K562 (cell line): Measurements from ENCODE around the gene CGGBP1. TPM values are rescaled to one million over a fixed set of nuclear protein-coding genes. Genes with fewer than 3 reads are reported as not detected.

ENCODE experiments used
- ARID4B ChIP-seq: sonication (generic); formaldehyde crosslinking; IDR thresholded peaks from 2 replicates; pipeline ENCODE4 v1.8.0; 2022; ENCODE audit warnings: mild to moderate bottlenecking, missing genetic modification reagents
- ATF7 ChIP-seq: fragments of 450-650 bp; IDR thresholded peaks from 2 replicates; pipeline ENCODE4 v1.7.1; 2014; ENCODE audit warnings: mild to moderate bottlenecking, moderate library complexity
- BHLHE40 ChIP-seq: IDR thresholded peaks from 2 replicates; pipeline ENCODE4 v1.6.1; 2011; ENCODE audit warnings: low read length, improper control_type of control experiment
- CBX3 ChIP-seq, 2 experiments: IDR thresholded peaks; 1 replicate in 1 of 2; 2 replicates in 1 of 2; pipeline ENCODE4 v1.6.1; 2012; ENCODE audit warnings: inconsistent platforms in 2 of 2, low read length in 2 of 2, borderline replicate concordance in 1 of 2, control low read depth in 1 of 2
- ETS1 ChIP-seq: conservative IDR thresholded peaks from 2 replicates; pipeline ENCODE4 v1.6.1; 2011; ENCODE audit warnings: low read depth, mild to moderate bottlenecking, low read length; ENCODE audit not compliant: control insufficient read depth
- FUS ChIP-seq: fragments of 200-400 bp; formaldehyde crosslinking; optimal IDR thresholded peaks from 2 replicates; pipeline ENCODE3; 2017; ENCODE audit warnings: low read depth, low read length
- GABPB1 ChIP-seq: sonication (generic); formaldehyde crosslinking; IDR thresholded peaks from 2 replicates; pipeline ENCODE4 v1.8.0; 2022; ENCODE audit warnings: mild to moderate bottlenecking, missing genetic modification reagents
- GATAD2B ChIP-seq: fragments of 450-650 bp; IDR thresholded peaks from 2 replicates; pipeline ENCODE4 v1.6.1; 2017; ENCODE audit warnings: mild to moderate bottlenecking, borderline replicate concordance
- HCFC1 ChIP-seq: IDR thresholded peaks from 2 replicates; pipeline ENCODE4 v1.6.1; 2012; ENCODE audit warnings: low read depth, low read length, improper control_type of control experiment
- KLF1 ChIP-seq: fragments of 450-650 bp; IDR thresholded peaks from 2 replicates; pipeline ENCODE4 v1.6.1; 2016; ENCODE audit warnings: missing genetic modification characterization, missing compliant biosample characterization
- MECOM ChIP-seq: fragments of 250-450 bp; sonication (Bioruptor Pico); IDR thresholded peaks from 2 replicates; pipeline ENCODE4 v1.8.0; 2022; ENCODE audit warnings: inconsistent platforms
- MYC ChIP-seq, 2 experiments: fragments of 250-450 bp in 1 of 2; sonication (Bioruptor Pico) in 1 of 2; IDR thresholded peaks; 2 replicates each; pipeline versions ENCODE4 v1.5.1 to v1.6.1; 2012 to 2021; ENCODE audit warnings: low read depth in 2 of 2, borderline replicate concordance in 1 of 2, improper control_type of control experiment in 1 of 2, low read length in 1 of 2, mild to moderate bottlenecking in 1 of 2, moderate library complexity in 1 of 2
- NR2F6 ChIP-seq: fragments of 450-650 bp; formaldehyde crosslinking; IDR thresholded peaks from 2 replicates; pipeline ENCODE4 v1.4.0; 2020; ENCODE audit warnings: mild to moderate bottlenecking
- PBX2 ChIP-seq, 2 experiments: IDR thresholded peaks in 1 of 2; conservative IDR thresholded peaks in 1 of 2; 2 replicates each; pipeline ENCODE4 v1.6.1; 2016; ENCODE audit warnings: low read depth in 2 of 2, mild to moderate bottlenecking in 1 of 2, missing compliant biosample characterization in 1 of 2, missing genetic modification characterization in 1 of 2, moderate library complexity in 1 of 2
- PCBP2 ChIP-seq: fragments of 200-400 bp; formaldehyde crosslinking; IDR thresholded peaks from 2 replicates; pipeline ENCODE4 v1.6.1; 2018; ENCODE audit warnings: low read length, low read depth, mild to moderate bottlenecking, moderate library complexity; ENCODE audit not compliant: poor library complexity, severe bottlenecking
- SRF ChIP-seq, 2 experiments: fragments of 250-450, 450-650 bp in 1 of 2; sonication (Bioruptor Pico) in 1 of 2; sonication (generic) in 1 of 2; formaldehyde crosslinking; IDR thresholded peaks; 2 replicates each; pipeline versions ENCODE4 v1.5.0 to v1.5.1; 2020 to 2022; ENCODE audit warnings: mild to moderate bottlenecking in 1 of 2, missing genetic modification reagents in 1 of 2
- STAT5A ChIP-seq: IDR thresholded peaks from 2 replicates; pipeline ENCODE4 v1.6.1; 2012; ENCODE audit warnings: low read length, inconsistent platforms, borderline replicate concordance
- TAF7 ChIP-seq: fragments of 450-650 bp; IDR thresholded peaks from 2 replicates; pipeline ENCODE4 v1.6.1; 2016; ENCODE audit warnings: missing genetic modification characterization, missing compliant biosample characterization
- ZNF444 ChIP-seq: fragments of 250-450 bp; sonication (Bioruptor Pico); IDR thresholded peaks from 2 replicates; pipeline ENCODE4 v1.4.0; 2020; ENCODE audit warnings: mild to moderate bottlenecking, moderate library complexity
- polyA plus RNA-seq, 8 experiments: library from polyadenylated mRNA; depleted of rRNA in 4 of 8; stranded (reverse) in 5 of 8; unstranded in 3 of 8; fragments of >200 nt; fragmentation: Nextera tagmentation in 2 of 8; fragmentation: Illumina TruSeq in 1 of 8; extraction: Ambion mirVana in 2 of 8; extraction: Trizol in 1 of 8; gene quantifications; 2 replicates each; pipeline versions ENCODE4 v1.2.1 to v1.2.3, GENCODE V29; 2011 to 2014; ENCODE audit warnings: inconsistent platforms in 1 of 8, missing spikeins in 1 of 8
- total RNA-seq, 7 experiments: library from RNA; depleted of rRNA in 6 of 7; stranded (reverse); fragments of >200 nt in 6 of 7; fragmentation: Illumina TruSeq in 2 of 7; extraction: Trizol in 2 of 7; gene quantifications; 2 replicates each; pipeline versions ENCODE4 v1.2.1 to v1.2.3, GENCODE V29; 2011 to 2021; ENCODE audit warnings: low replicate concordance in 1 of 7

Gene CGGBP1
- total and polyA plus RNA-seq, 9 of the 15 experiments (the other 6 are each of a cell fraction or from before 2014, with no cell fraction given), result 14.4 to 47.8 (median 37.8) TPM

GRCh38 chr3:88058581-88059379, at the start of gene CGGBP1, which contains the start of gene ZNF654 (continued):
- TF ChIP-seq MYC (IDR thresholded peaks at IDR 0.05; ENCODE audit: low read depth, low read length), result no peak; the same call in 1 of the 2 replicates
- no peak for TF ChIP-seq MYC (CRISPR knock-in tag; IDR thresholded peaks at IDR 0.05; ENCODE audit: borderline replicate concordance, low read depth)
- TF ChIP-seq FUS, result no peak
- no peak for TF ChIP-seq PCBP2
- TF ChIP-seq STAT5A, result no peak
- no peak for TF ChIP-seq NR2F6 (CRISPR knock-in tag)
- TF ChIP-seq PBX2 (CRISPR knock-in tag; IDR thresholded peaks at IDR 0.05; ENCODE audit: low read depth), result peak; percentile 82
- peak; percentile 99 for TF ChIP-seq PBX2 (tag; conservative IDR thresholded peaks at IDR 0.05; ENCODE audit: low read depth)
- peak; percentile 91 for TF ChIP-seq GABPB1 (CRISPR knock-in tag)
- no peak for TF ChIP-seq KLF1 (tag)
- TF ChIP-seq GATAD2B, result no peak
- TF ChIP-seq TAF7 (tag), result no peak
- no peak for TF ChIP-seq CBX3 (IDR thresholded peaks at IDR 0.05; ENCODE audit: borderline replicate concordance in 1 of 2, low read length in 2 of 2)
- TF ChIP-seq HCFC1, result no peak; the same call in 1 of the 2 replicates
- TF ChIP-seq SRF (CRISPR knock-in tag; IDR thresholded peaks at IDR 0.05), result 0 out of 4 replicates have a peak, but pooled peaks of 1 of the 2 experiments have one; percentile 22
- TF ChIP-seq ARID4B (CRISPR knock-in tag), result peak; percentile 52; the same call in 1 of the 2 replicates
- no peak for TF ChIP-seq BHLHE40
- no peak for TF ChIP-seq ETS1
- TF ChIP-seq ATF7, result peak; percentile 70
- no peak for TF ChIP-seq MECOM (CRISPR knock-in tag)
- TF ChIP-seq ZNF444 (CRISPR knock-in tag), result no peak
